Measurements from ENCODE around the gene FOXN1. TPM values are rescaled to one million over a fixed set of nuclear protein-coding genes. Genes with fewer than 3 reads are reported as not detected.

FOXN1 gene
- total and polyA plus RNA-seq, 2 experiments from 2014 or later: 0.87 TPM; not detected in 1

GRCh38 chr17:28570716-28571360 lies 64.7 kb downstream of the FOXN1 start:
- Histone ChIP-seq H3K27ac (peak overlapping the region; percentile 70), H3K79me2 (peaks cover 37% of the 10 kb centered on the region), H3K4me1 (ENCODE audit: insufficient read depth) (peaks cover 12% of the 10 kb centered on the region), H3K27me3 (no peaks in the 10 kb centered on the region), H3K9me3 (ENCODE audit: low read depth) (no peaks in the 10 kb centered on the region), H4K20me1 (ENCODE audit: insufficient read depth, poor library complexity, severe bottlenecking) (no peaks in the 10 kb centered on the region), H3K9me2 (replicated peaks; ENCODE audit: insufficient read depth) (no peaks in the 10 kb centered on the region), H3K4me3 (peak overlapping the region; percentile 61), H3K36me3 (replicated peaks; ENCODE audit: insufficient read depth, low read depth) (no peaks in the 10 kb centered on the region), H2AFZ (peak overlapping the region; percentile 83), H3K4me2 (peak overlapping the region; percentile 81)
- no peak for TF ChIP-seq EZH2 (IDR thresholded peaks at IDR 0.05; ENCODE audit: borderline replicate concordance)
- no peak for TF ChIP-seq CTCF (IDR thresholded peaks at IDR 0.05; ENCODE audit: poor library complexity)
- no peak for TF ChIP-seq EZH2phosphoT487 (IDR thresholded peaks at IDR 0.05; ENCODE audit: low read depth, severe bottlenecking, unreplicated experiment)
- peak; percentile 67 for DNase-seq (ENCODE audit: low spot score)
- WGBS (ENCODE audit: low lambda C conversion rate, missing lambda C conversion rate): 2% methylated on average over 23 of the region's 39 CpGs

- no peaks in the 10 kb centered on the region for H4K20me1 ChIP-seq (ENCODE audit: insufficient read depth, poor library complexity, severe bottlenecking)
- H3K27ac ChIP-seq: peak within 1 kb of the TSS; percentile 70
- TF ChIP-seq CTCF (IDR thresholded peaks at IDR 0.05; ENCODE audit: poor library complexity): no peak
- no peak for TF ChIP-seq EZH2 (IDR thresholded peaks at IDR 0.05; ENCODE audit: borderline replicate concordance)
- TF ChIP-seq EZH2phosphoT487 (IDR thresholded peaks at IDR 0.05; ENCODE audit: low read depth, severe bottlenecking, unreplicated experiment): no peak
- no peaks in the 10 kb centered on the region for H3K9me3 ChIP-seq (ENCODE audit: low read depth)
- no peaks in the 10 kb centered on the region for H3K27me3 ChIP-seq
- WGBS (ENCODE audit: low lambda C conversion rate, missing lambda C conversion rate): 3% methylated on average over 39 of the region's 49 CpGs
- peak; percentile 96 for DNase-seq (ENCODE audit: low spot score)
- no peaks in the 10 kb centered on the region for H3K9me2 ChIP-seq (replicated peaks; ENCODE audit: insufficient read depth)
- peak within 1 kb of the TSS; percentile 83 for H2AFZ ChIP-seq
- H3K4me2 ChIP-seq: peak within 1 kb of the TSS; percentile 81
- peak within 1 kb of the TSS; percentile 61 for H3K4me3 ChIP-seq
- no peaks in the 10 kb centered on the region for H3K36me3 ChIP-seq (replicated peaks; ENCODE audit: insufficient read depth, low read depth)
- H3K4me1 ChIP-seq (ENCODE audit: insufficient read depth): peaks cover 12% of the 10 kb centered on the region
- peaks cover 36% of the 10 kb centered on the region for H3K79me2 ChIP-seq
These were observed 65.4 kb downstream of the FOXN1 start, which contains the start of gene PIGS for GRCh38 chr17:28571361-28572122. TSS of gene PIGS (minus strand) at chr17:28571524. CDS start at chr17:28571496, 28 bp downstream.

GRCh38 chr17:28572259-28573039 lies 66.3 kb downstream of the FOXN1 start:
- TF ChIP-seq CTCF (IDR thresholded peaks at IDR 0.05; ENCODE audit: poor library complexity) (no peak), EZH2 (IDR thresholded peaks at IDR 0.05; ENCODE audit: borderline replicate concordance) (no peak), EZH2phosphoT487 (IDR thresholded peaks at IDR 0.05; ENCODE audit: low read depth, severe bottlenecking, unreplicated experiment) (no peak)
- Histone ChIP-seq H3K4me1 (ENCODE audit: insufficient read depth) (peaks cover 12% of the 10 kb centered on the region), H3K79me2 (peaks cover 31% of the 10 kb centered on the region), H3K4me2 (peak overlapping the region; percentile 81), H3K9me2 (replicated peaks; ENCODE audit: insufficient read depth) (no peaks in the 10 kb centered on the region), H4K20me1 (ENCODE audit: insufficient read depth, poor library complexity, severe bottlenecking) (no peaks in the 10 kb centered on the region), H3K36me3 (replicated peaks; ENCODE audit: insufficient read depth, low read depth) (no peaks in the 10 kb centered on the region), H3K9me3 (ENCODE audit: low read depth) (no peaks in the 10 kb centered on the region), H2AFZ (peak overlapping the region; percentile 80), H3K27me3 (no peaks in the 10 kb centered on the region), H3K27ac (peak overlapping the region; percentile 54), H3K4me3 (peak overlapping the region; percentile 49)
- 74% methylated on average over 5 of the region's 5 CpGs for WGBS (ENCODE audit: low lambda C conversion rate, missing lambda C conversion rate)
- no peak for DNase-seq (ENCODE audit: low spot score)
